NCI-H1048 (cell line): ENCODE measurements around the gene TMEM151A.

ENCODE experiments used
- DNase-seq: peaks from one replicate; lab custom pipeline; 2025; lab: John Stamatoyannopoulos, UW

Gene TMEM151A

DNA sequence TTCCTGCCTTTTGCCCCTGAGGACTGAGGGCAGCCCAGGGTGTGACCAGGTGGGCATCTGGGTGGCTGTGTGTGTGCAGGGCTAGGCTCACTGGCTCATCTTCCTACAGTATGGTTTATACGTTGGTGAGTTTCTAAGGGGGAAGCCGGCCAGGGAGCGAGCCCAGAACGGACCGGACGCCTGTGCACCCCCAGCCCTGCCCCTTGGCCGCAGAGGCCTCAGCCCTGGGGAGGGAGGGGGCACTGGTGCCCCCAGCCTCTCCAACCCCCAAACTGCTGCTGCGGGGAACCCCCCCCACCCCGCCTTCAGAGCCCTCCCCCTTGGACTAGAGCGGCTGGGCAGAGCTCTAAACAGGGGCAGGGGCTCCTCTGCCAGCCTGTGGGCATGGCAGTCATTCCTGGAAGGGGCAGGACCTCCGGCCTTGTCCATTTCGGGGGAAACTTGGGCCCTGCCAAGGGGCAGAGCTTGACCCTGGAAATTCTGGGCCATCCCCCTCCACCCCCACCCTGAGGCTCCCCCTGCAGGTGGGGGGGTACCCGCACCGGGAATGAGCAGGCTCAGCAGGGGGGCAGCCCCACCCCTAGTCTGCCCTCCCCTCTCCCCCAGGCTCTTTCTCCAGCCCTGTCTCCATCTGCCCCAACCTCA lies 8.1 kb upstream of the TMEM151A start:
- no peak for DNase-seq

DNA sequence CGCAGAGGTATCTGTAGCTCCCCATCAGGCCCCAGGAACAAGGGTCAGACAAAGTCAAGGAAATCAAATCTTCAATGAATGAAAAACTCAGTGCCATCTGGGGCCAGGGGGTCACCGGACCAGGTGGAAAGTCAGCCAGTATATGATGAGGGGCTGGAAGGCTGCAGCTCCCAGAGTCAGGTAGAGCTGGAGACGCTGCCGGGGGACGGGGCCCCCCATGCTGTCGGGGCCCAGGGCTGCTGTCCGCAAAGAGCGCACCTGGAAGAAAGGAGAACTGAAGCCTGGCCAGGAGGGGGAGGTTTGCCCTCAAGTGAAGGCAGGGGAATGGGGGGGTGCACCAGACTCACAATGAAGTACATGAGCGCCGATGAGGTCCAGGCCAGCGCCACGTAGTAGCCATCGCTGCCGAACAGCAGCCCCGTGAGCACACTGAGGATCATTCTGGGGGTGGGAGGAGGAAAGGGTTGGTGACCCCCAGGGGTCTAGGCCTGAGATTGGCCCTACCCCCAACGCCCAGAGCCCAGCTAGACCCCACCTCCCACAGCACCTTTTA lies 7.1 kb upstream of the TMEM151A start:
- DNase-seq, result no peak

DNA sequence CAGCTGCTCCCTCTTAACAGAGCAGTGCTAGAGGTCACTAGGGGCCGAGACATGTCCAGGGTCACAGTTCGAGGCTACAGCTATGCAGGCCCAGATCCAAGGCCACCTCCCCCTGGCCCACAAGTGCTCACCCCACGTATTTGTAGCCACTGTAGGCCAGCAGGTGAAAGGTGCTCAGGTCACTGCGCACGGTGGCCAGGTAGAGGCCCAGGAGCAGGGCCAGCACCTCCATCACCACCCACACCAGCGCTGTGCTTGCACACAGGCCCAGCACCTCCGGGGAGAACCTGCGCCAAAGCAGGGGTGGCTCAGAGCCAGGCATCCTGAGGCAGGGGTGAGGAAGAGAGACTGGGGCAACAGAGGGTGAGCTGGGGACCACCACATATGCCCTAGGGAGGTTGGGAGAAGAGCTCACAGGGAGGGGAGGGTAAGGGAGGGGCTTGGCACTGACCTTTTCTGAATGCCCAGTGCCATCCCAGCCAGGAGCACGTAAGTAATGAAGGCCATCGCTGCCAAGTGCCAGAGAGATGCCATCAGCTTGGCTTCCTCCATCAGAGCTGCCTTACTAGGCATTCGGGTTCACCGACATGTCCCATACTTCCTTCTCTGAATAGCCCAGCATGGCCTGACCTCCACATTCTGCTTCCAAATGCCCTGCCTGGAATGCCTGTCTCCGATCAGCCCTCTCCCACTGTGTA lies 6.3 kb upstream of the TMEM151A start:
- DNase-seq, result no peak

DNA sequence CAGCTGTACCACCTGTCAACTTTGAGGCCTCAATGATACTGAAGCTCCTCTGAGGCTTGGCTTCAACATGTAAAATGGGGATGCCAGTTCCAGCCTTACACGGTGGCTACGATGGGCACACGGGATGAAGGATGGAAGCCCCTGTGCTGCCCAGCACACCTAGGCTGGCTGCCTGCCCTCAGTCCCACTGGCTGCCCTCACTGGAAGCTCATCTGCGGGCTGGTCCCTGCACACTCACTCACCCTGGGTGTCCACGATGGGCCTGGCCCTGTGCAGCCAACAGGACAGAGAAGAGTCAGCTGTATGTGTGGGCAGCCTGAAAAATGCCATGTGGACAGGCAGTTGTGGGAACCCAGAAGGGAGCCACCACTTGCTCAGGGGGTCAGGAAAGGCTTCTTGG lies 5.0 kb upstream of the TMEM151A start:
- no peak for DNase-seq

DNA sequence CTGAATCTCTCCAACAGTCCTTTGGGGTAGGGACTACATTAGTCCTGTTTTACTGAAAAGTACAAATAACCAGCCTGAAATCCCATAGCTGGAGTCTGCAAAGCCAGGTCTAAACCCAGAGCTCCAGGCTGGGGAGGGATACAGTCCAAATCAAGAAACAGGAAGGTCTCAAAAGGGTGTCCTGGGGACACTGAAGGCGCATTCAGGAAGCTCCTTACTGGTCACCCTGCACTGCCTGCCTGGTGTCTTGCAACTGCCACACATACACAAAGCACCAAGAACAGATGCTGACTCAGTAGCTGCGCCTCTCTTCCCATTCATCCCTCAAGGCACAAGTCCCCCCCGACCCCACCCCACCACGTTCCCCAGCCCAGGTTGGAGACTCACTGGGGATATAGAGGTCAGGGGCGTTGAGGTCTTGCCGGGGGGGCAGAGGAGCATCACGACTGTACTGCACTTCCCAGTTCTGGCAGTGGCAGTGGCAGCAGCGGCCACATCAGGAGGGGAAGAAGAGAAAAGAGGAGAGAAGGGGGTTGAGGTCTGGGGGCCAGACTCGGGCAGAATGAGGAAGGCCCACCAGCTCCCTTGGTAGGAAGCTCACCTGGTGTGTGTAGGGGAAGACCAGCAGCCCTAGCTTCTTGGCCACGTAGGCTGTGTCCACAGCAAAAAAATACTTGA lies 4.3 kb upstream of the TMEM151A start:
- no peak for DNase-seq

DNA sequence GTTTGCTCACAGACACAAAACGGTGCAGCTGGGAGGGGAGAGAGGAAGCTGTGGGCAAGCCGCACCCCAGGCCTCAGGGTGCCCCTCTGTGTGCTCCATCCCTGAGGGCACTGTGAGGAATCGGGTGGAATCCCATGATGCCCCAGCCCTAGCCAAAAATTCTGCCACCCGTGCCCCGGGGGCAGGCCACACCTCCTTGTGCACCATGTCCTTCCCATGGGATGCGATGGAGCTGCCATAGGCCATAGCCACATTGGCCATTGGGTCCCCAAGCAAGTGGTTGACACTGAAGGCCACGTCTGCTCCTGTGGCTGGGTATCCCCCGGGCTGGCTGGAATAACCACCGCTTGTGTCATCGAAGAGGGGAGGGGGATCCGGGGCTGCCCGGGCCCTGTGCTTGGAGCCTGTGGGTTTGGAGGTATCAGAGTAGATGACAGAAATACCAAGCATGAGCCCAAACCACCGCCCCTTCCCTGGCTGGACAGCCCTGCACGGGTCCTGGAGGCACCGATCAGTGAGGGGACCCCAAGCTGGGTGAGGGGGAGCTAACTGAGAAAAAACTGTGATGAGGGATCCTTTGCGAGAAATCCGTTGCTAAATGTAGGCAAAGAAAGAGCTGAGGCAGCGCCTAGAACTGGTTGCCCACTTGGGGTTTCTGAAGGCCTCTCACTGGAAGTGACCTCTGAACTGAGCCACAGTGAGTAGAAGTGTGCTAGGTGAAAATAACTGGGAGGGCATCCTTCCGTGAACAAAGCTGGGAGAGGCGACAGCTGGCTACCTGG lies 3.6 kb upstream of the TMEM151A start:
- DNase-seq, result no peak

DNA sequence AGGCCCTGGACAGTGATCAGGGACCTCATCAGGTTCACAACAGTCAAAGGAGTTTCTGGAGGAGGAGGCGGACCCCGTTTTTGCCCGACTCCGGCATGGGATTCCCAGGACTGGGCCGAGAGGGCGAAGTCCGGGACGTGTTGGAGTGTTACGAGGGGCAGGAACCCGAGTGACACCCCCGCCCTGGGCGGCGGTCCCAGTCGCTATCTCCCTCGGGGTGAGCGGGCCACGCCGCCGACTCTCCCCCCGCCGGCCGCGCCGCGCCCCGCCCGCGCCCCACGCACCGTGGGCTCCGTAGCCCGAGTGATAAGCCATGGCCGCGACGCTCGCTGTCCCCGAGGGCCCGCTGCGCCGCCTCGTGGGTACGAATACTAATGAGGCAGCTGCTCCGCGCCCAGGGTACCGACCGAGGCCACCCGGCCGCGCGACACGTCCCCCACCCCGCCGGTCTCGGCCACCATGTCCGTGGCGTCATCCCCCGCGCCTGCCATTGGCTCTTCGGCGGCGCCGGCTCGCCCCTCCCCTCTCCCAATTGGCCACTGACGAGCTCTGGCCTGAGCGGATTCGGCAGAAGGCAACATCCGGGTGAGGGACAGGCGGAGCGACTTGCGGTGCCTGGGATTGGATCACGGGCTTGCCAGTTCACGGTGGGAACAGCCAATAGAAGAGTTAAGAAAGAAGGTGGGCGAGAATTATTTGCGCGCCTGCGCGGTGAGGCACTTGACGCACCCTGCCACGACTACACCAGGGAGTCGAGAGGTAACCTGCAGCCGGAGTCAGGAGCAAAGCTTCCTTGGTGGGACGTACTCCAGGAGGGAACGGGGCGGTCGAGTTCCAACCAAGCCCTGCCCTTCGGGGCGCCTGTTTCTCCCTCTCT lies 2.8 kb upstream of the TMEM151A start, which contains the start of gene YIF1A:
Gene YIF1A, minus strand, starts transcription at position 473 of the 877 bp plus-strand sequence. Its CDS starts 158 bp downstream, at position 315.
- peak; percentile 98 for DNase-seq

DNA sequence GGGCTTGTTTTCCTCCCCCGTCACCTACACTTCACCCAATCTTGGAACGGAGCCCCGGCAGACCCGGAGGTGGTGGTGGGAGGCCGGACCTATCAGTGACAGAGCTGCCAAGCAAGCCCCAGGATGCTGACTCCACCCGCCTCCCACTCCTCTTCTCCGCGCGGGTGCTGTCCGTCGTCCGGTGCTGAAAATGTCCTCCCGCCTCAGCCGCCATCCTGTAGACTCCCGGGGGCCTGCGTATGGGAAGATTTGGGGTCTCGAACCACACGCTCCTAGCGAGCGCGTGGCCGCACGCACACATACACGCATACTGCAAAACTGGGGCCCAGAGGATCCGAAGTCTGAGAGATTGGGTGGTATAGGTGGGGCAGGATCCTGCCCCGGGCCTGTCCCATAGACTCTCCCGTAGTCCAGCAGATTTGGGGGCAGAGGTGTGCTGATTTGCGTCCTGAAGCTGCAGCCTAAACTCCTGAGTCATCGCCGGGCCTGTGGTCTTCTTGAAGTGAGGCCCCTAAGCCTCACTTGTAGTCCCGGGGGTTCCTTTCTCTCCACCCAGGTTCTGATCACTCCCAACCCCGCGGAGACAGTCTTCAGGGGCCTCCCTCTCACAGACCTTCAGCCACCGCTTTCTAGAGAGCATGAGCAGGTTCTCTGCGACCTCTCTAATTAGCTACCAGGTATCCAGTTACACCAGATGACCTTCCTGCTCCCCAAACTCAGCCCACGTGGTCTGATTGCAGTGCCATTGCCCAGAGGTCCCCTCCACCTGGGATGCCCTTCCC lies 2.0 kb upstream of the TMEM151A start:
- DNase-seq, result no peak

DNA sequence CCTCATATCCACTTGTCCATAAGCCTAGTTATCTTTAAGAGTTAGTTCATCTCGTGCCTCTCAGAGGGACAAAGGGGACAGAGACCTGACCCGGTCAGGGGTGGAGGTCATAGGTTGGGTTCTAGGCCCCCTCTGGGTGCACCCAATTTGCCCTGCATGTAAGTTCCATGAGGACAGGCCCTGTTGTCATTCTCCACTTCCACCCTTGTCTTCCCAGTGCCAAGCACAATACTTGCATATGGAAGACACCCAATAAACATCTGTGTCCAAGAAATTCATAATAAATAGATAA lies 1.4 kb upstream of the TMEM151A start:
- no peak for DNase-seq

DNA sequence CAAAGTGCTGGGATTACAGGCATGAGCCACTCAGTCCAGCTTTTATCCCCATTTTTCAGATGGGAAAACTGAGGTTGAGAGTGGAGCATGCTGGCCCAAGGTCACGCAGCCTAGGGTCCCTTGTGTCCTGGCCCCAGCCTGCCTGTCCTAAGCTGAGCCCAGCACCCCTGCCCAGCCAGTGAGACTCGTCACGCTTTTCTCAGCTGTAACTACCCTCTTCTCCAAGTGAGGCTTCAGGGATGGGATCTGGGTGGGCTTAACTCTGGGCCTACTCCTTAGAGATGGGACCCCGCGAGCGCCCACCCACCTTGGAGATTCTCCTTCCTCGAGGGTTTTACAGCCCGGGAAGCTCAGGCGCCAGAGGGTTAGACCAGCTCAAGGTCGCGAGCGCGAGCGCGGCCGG lies 390 bp upstream of the TMEM151A start:
- no peak for DNase-seq

DNA sequence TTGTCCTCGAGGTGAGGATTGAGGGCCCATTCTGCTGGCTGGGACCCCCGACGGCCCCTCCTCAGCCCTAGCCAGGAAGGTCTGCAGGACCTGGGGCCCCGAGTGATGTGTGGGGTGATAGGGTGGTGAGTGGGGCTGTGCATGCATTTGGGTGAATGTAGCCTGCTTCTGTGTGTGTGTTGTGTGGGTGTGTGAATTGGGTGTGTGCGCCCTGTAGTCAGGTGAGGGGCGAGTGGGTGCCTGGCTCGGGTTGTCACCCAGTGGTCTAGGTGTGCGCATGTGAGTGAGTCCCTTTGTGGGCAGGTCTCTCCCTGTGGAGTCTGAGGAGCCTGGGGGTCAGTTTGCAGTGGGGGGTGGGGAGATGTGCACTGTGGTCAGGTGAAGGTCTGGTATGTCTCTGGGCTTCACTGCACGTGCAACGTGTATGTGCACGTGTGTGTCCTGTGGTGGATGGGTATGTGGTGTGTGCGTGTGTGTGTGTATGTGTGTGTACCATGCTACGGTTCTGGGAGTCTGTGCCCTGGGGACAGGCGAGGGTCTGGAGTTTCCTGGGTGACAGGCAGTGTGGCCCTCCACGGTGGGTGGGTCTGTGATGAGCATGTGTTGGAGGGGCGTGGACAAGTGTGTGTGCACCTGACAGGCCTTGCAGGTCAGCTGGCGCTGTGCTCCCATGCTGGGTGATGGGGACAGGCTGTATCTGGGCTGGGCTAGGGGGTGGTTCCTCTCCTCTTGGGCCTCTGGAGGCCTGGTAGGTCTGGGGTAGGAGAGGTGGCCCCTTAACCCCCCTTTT lies 1.0 kb downstream of the TMEM151A start:
- no peak for DNase-seq

DNA sequence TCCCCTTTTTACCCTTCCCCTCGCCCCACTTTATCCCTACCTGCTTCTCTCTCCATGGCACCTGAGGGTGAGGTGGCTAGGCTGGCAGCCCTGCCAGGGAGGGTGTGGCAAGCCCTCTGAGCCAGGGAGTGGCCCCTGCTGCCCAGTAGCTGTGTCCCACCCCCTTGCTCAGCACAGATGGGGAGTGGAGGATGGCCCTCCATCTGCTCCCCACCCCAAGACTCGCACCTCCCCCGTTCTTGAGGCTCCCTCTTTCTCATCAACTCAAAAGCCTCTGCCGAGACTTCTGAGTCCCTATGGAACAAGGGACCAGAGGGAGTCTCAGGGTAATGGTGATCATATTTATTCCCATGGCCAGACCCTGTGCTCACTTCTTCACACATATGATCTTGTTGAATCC lies 1.7 kb downstream of the TMEM151A start:
- no peak for DNase-seq

DNA sequence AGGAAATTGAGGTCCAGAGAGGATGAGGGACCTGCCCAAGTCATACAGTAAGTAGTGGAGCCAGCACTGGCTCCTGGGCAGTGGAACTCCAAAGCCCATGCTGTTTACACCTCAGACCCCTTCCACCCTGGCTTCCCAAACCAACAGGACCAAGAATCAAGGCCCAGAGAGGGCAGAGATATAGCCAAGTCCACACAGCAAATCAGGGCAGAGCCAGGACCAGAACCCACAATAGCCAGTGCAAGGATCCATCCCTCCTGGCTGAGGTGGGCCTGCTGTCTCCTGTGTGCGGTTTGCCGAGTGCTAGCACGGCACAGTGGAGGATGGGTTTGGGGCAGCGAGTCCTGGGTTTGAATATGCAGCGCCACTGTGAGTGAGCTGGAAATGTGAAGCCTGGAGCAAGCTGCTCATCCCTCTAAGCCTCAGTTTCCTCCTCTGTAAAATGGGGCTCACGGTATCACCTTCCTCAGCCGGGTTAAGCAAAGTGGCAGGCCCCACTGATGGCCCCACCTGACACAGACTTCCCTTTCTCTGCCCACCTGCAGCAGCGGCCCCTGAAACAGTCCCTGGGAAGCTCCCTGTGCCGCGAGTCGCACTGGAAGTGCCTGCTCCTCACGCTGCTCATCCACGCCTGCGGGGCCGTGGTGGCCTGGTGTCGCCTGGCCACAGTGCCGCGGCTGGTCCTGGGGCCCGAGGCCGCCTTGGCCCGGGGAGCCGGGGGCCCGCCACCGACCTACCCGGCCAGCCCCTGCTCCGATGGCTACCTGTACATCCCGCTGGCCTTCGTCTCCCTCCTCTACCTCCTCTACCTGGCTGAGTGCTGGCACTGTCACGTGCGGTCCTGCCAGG lies 2.3 kb downstream of the TMEM151A start:
- DNase-seq, result no peak

DNA sequence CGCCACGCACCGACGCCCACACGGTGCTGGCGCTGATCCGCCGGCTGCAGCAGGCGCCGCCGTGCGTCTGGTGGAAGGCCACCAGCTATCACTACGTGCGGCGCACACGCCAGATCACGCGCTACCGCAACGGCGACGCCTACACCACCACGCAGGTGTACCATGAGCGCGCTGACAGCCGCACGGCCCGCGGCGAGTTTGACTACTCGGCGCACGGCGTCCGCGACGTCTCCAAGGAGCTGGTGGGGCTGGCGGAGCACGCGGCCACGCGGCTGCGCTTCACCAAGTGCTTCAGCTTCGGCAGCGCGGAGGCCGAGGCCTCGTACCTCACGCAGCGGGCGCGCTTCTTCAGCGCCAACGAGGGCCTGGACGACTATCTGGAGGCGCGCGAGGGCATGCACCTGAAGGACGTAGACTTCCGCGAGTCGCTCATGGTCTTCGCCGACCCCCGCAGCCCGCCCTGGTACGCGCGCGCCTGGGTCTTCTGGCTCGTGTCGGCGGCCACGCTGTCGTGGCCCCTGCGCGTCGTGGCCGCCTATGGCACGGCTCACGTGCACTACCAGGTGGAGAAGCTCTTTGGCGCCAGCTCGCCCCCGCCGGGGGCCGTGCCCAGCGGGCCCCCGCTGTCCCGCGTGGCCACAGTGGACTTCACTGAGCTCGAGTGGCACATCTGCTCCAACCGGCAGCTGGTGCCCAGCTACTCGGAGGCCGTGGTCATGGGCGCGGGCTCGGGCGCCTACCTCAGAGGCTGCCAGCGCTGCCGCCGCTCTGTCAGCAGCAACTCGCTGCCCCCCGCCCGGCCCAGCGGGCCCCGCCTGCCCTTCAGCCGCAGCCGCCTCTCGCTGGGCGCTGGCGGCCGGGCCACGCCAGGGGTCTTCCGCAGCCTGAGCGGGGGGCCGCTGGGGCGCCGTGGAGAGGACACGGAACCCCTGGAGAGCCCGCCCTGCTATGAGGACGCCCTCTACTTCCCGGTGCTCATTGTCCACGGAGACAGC lies 3.2 kb downstream of the TMEM151A start:
- no peak for DNase-seq

DNA sequence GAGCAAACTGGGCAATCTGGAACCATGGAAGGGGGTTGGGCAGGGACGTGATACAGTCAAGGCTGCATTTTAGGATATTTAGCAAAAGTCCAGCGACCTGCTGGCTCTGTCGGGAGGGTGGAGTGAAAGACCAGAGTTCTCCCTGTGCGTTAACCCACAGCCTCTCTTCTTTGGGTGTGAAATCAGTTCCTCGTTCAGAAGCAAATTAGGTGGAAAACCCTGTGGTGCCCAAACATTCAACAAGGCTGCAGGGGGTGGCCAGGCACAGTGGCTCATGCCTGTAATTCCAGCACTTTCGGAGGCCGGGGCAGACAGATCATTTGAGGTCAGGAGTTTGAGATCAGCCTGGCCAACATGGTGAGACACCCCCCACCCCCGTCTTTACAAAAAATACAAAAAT lies 5.9 kb downstream of the TMEM151A start:
- DNase-seq, result no peak

DNA sequence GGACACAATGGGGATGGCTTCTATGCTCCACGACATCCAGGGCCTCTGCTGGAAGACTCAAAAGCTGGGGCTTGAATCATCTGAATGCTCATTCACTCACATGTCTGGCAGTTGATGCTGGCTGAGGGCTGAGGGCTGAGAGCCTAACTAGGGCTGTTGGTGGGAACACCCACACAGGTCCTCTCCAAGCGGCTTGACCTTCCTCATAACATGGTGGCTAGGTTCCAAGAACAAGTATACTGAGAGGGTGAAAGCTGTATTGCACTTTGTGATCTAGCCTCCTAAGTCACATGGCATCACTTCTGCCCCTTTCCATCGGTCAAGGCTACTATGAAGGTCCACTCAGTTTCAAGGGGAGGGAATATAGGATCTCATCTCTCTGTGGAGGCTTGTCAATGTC lies 7.5 kb downstream of the TMEM151A start:
- no peak for DNase-seq

DNA sequence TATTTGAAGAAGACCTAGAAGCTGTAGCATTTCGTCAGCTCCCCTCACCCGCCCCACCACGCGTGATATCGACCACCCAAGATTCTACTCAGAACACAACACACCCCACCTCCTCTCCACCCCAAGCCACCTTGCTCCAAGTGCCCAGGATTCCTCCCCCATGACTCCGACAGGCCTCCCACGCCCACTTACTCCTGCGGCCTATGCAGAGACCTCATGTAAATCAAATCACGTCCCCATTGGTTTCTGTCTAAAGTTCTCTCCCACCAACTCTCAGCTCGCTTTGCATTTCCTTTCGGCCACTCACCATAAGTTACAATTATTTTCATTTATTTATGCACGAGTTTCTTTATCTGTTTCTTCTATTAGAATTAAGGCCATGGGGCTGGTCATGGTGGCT lies 11.0 kb downstream of the TMEM151A start:
- no peak for DNase-seq

DNA sequence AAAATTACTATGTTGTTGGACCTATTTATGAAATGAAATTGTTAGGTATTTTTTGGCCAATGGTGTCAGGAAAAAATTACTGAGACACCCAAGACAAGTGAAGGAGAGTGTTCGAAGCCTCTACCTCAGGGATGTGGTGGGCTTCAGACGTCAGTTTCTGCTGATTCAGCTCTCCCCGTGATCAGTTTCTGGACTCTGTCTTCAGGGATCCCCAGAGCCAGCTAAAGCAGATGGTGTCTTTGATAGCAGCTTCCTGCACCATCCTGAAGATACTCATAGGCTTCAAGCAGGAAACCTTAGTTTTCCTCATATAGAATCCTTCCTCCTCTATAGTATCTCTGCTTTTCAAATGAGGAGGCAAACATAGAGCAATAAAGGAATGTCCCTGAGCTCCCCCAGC lies 17.8 kb downstream of the TMEM151A start:
- DNase-seq, result no peak
